Metanephros (tissue), 2 donors: ENCODE results near the gene HIGD1C. TPM values are rescaled to one million over a fixed set of nuclear protein-coding genes. Genes with fewer than 3 reads are reported as not detected.

Source experiments
- small RNA-seq: library from RNA; depleted of rRNA; stranded (forward); fragments of <200 nt; gene quantifications from one replicate; pipeline ENCODE3, GENCODE V24; 2014; ENCODE audit warnings: low replicate concordance
- total RNA-seq: library from RNA; depleted of rRNA; stranded (reverse); fragments of >200 nt; gene quantifications from one replicate; pipeline ENCODE4 v1.2.3, GENCODE V29; 2014

HIGD1C gene
- total RNA-seq: not detected

DNA sequence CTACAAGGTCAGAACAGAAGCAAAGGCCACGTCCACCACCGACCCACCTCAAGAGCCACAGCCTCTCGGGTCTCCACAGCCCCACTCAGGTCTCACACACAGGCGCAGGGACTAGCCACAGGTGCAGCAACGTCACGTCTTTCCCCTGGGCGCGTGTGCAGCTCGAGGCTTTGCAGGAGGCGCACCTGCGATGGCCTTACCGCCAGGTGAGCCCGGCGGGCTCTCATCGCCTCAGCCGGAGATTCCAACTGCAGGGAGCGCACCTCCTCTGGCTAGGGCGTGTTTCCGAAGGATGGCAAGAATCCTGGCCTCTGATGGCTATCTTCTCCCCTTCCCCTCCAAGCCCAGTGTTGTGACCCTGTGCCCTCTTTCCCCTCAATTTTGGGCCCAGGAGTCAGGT, at the start of gene HIGD1C:
HIGD1C (plus strand) TSS at position 35 of the 400 bp plus-strand sequence. CDS start 1,455 bp downstream, outside the sequence.

Small RNA genes within 50 kb of the gene (small RNA-seq; reads per million reads assigned to genes)
- gene AC008121.1 (not detected), gene RF00019 (not detected), gene RNU6-87P (not detected)

Other genes starting within 250 kb of the HIGD1C start
- 49.3 TPM for gene ATF1, start 188.4 kb upstream of the HIGD1C start, total RNA-seq
- not detected for gene TMPRSS12, start 109.6 kb upstream of the HIGD1C start, total RNA-seq
- gene SLC11A2, start 73.8 kb downstream of the HIGD1C start, total RNA-seq: 76.8 TPM
- 67.9 TPM for gene LETMD1, start 95.8 kb downstream of the HIGD1C start, total RNA-seq
- 25.7 TPM for gene CSRNP2, start 131.1 kb downstream of the HIGD1C start, total RNA-seq
- gene TFCP2, start 220.6 kb downstream of the HIGD1C start, total RNA-seq: 37.2 TPM